Measurements from ENCODE around the gene ZMYND15.

- no peak for TF ChIP-seq CTCF (IDR thresholded peaks at IDR 0.05 in 2 of 3, conservative IDR thresholded peaks at IDR 0.05 in 1 of 3; ENCODE audit: borderline replicate concordance in 1 of 3, insufficient read depth in 1 of 3, low read depth in 2 of 3, low read length in 2 of 3)
- TF ChIP-seq POLR2A (IDR thresholded peaks at IDR 0.05; ENCODE audit: borderline replicate concordance, extremely low read depth, insufficient read depth, insufficient read length): no peak
- TF ChIP-seq EZH2 (IDR thresholded peaks at IDR 0.05): no peak
- TF ChIP-seq SRF (IDR thresholded peaks at IDR 0.05; ENCODE audit: low read depth): no peak
- TF ChIP-seq FOSL1 (IDR thresholded peaks at IDR 0.05; ENCODE audit: low read depth): no peak
- no peak for TF ChIP-seq YY1 (IDR thresholded peaks at IDR 0.05; ENCODE audit: extremely low read depth, insufficient replicate concordance, low read depth, low read length)
- no peak for TF ChIP-seq RAD21 (IDR thresholded peaks at IDR 0.05; ENCODE audit: low read depth)
- TF ChIP-seq REST (IDR thresholded peaks at IDR 0.05; ENCODE audit: low read depth): no peak
- no peak for TF ChIP-seq POLR2AphosphoS5 (IDR thresholded peaks at IDR 0.05; ENCODE audit: low read depth, low read length)
- TF ChIP-seq TCF7L2 (IDR thresholded peaks at IDR 0.05; ENCODE audit: borderline replicate concordance, extremely low read depth, insufficient read depth, insufficient read length): no peak
- no peak for TF ChIP-seq MAX (IDR thresholded peaks at IDR 0.05)
Observed at GRCh38 chr17:4747847-4748246, 8.2 kb downstream of the ZMYND15 start.
